DND-41 (cell line): ENCODE measurements around the gene NPBWR2.
A peak's percentile ranks its signal among the peaks of the same experiment; 100 is the strongest.

ENCODE experiments used
- ATAC-seq: fragments of 200-7000 bp; cut with Tn5 transposase; 3 replicates; pipeline ENCODE4 v1.9.1; 2021; ENCODE audit warnings: low read depth; ENCODE audit not compliant: insufficient read depth
- DNase-seq: peaks from one replicate; pipeline ENCODE4 v3.0.0-alpha.2; 2020
- H2AFZ ChIP-seq: 2 replicates; pipeline ENCODE4 v1.6.0; 2012; ENCODE audit warnings: low read depth, low read length
- H3K27ac ChIP-seq: 2 replicates; pipeline ENCODE4 v1.5.1; 2012; ENCODE audit warnings: low read length, inconsistent platforms
- H3K27me3 ChIP-seq: fragments of 200-600 bp; sonication (generic); 2 replicates; pipeline ENCODE4 v1.6.0; 2012; ENCODE audit warnings: low read length, mild to moderate bottlenecking, inconsistent platforms; ENCODE audit not compliant: insufficient read depth, poor library complexity
- H3K36me3 ChIP-seq: 2 replicates; pipeline ENCODE4 v1.5.1; 2012; ENCODE audit warnings: low read length, inconsistent platforms; ENCODE audit not compliant: insufficient read depth
- H3K4me1 ChIP-seq: 2 replicates; pipeline ENCODE4 v1.5.1; 2012; ENCODE audit warnings: mild to moderate bottlenecking, low read length; ENCODE audit not compliant: insufficient read depth
- H3K4me2 ChIP-seq: 2 replicates; pipeline ENCODE4 v1.6.0; 2012; ENCODE audit warnings: mild to moderate bottlenecking, moderate library complexity, low read length, inconsistent platforms; ENCODE audit not compliant: insufficient read depth
- H3K4me3 ChIP-seq, 2 experiments: fragments of 200-600 bp in 1 of 2; shearing (Covaris generic) in 1 of 2; 2 replicates each; pipeline ENCODE4 v1.5.1; 2012 to 2016; ENCODE audit warnings: inconsistent platforms in 2 of 2, low read length in 2 of 2, mild to moderate bottlenecking in 2 of 2, low read depth in 1 of 2, moderate library complexity in 1 of 2
- H3K79me2 ChIP-seq: 2 replicates; pipeline ENCODE4 v1.6.0; 2012; ENCODE audit warnings: low read length, inconsistent platforms; ENCODE audit not compliant: insufficient read depth
- H3K9ac ChIP-seq: 2 replicates; pipeline ENCODE4 v1.6.0; 2012; ENCODE audit warnings: low read depth, mild to moderate bottlenecking, inconsistent platforms, low read length, moderate library complexity
- H3K9me3 ChIP-seq: 2 replicates; pipeline ENCODE4 v1.5.1; 2012; ENCODE audit warnings: low read length, moderate library complexity, mild to moderate bottlenecking, inconsistent platforms; ENCODE audit not compliant: insufficient read depth, severe bottlenecking
- H4K20me1 ChIP-seq: 2 replicates; pipeline ENCODE4 v1.6.0; 2012; ENCODE audit warnings: low read length; ENCODE audit not compliant: insufficient read depth
- EZH2 ChIP-seq: IDR thresholded peaks from 3 replicates; pipeline ENCODE4 v1.6.1; 2012; ENCODE audit warnings: borderline replicate concordance, low read depth, mild to moderate bottlenecking, moderate library complexity, low read length, inconsistent platforms; ENCODE audit not compliant: severe bottlenecking
- TF ChIP-seq, protein P1 (sequence below): IDR thresholded peaks from 2 replicates; pipeline ENCODE4 v1.5.1; 2012; ENCODE audit warnings: borderline replicate concordance, low read length, moderate library complexity, mild to moderate bottlenecking; ENCODE audit not compliant: poor library complexity, severe bottlenecking; ENCODE audit errors: extremely low read depth

NPBWR2 gene

DNA sequence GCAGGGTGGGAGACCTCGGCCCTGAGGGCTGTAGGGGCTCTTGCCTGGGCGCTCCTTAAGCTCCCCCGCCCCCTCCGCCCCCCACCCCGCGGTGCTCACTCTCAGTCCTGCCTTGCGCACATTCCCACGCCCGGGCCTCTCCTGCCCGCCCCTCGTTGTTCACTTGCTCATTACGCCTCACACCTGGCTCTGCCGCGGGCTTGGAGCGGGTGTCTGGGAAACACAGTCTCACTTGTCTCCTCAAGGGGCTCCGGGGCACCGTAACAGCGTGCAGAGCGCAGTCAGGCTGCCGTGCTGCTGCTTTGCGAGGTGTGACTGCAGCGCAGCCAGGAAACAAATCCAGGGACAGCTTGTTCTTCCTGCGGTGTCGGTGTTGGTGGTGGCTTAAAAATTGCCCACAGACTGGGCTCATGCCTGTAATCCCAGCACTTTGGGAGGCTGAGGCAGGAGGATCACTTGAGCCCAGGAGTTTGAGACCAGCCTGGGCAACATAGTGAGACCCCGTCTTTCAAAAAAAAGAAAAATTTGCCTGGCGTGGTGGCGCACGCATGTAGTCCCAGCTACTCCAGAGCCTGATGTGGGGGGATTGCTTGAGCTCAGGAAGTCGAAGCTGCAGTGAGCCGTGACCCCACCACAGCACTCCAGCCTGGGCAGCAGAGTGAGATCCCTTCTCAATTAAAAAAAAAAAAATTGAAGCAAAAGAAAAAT is 4.6 kb downstream of the NPBWR2 start:
- Histone ChIP-seq H3K79me2 (no peaks in the 10 kb centered on the region), H3K4me1 (peaks cover 9% of the 10 kb centered on the region), H3K36me3 (no peaks in the 10 kb centered on the region), H3K27ac (no peak overlapping the region), H3K27me3 (peaks cover 25% of the 10 kb centered on the region), H3K4me3 (no peak overlapping the region), H4K20me1 (peaks cover 13% of the 10 kb centered on the region; the same call in 1 of the 2 replicates), H3K4me2 (no peak overlapping the region), H2AFZ (no peak overlapping the region), H3K9ac (no peak overlapping the region), H3K9me3 (no peaks in the 10 kb centered on the region)
- DNase-seq (no peak), ATAC-seq (peak; percentile 30; the same call in 2 of the 3 replicates)
- TF ChIP-seq, protein P1, sequence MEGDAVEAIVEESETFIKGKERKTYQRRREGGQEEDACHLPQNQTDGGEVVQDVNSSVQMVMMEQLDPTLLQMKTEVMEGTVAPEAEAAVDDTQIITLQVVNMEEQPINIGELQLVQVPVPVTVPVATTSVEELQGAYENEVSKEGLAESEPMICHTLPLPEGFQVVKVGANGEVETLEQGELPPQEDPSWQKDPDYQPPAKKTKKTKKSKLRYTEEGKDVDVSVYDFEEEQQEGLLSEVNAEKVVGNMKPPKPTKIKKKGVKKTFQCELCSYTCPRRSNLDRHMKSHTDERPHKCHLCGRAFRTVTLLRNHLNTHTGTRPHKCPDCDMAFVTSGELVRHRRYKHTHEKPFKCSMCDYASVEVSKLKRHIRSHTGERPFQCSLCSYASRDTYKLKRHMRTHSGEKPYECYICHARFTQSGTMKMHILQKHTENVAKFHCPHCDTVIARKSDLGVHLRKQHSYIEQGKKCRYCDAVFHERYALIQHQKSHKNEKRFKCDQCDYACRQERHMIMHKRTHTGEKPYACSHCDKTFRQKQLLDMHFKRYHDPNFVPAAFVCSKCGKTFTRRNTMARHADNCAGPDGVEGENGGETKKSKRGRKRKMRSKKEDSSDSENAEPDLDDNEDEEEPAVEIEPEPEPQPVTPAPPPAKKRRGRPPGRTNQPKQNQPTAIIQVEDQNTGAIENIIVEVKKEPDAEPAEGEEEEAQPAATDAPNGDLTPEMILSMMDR, result no peak
- no peak for TF ChIP-seq EZH2

DNA sequence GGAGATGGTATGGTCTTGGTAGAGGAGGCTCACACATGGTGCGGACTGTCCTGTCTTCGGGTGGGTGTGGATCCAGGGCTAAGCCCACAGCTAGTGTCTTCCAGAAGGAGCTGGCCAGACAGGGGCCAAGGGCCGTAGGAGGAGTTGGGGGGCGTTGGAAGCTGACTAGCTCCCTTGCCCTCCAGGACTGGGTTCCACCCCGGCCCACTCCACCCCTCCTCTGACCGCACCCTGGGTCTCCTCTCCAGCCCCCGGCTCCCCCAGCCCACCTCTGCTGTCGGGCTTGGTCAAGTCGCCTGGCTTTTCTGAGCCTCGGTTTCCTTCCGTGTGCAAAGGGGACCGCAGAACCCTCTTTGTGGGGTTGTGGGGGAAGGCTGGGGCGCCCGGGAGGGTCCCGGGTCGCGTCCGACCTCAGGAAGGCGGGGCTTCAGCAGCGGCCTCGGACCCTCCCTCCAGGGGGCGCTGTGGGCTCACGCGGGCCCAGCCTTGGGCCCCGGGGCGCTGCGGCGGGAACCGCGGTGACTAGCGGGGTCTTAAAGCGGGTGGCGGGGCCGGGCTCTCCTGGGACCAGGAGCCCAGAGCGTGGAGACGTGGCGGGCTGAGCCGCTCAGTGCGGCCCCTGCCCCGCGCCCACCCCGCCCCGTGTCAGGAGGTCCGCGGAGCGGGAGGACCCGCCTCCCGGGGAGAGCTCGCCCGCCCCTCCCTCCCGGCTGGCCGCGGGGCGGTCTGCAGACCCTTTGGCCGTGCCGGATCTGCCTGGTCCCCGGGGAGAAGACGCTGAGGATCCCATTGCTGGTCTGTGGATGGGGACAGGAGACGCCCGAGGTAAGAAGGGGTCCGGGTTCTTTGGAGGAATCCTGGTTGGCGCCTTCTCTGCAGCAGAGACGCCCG is 5.4 kb downstream of the NPBWR2 start:
- Histone ChIP-seq H3K4me2 (peak overlapping the region; percentile 42; the same call in 1 of the 2 replicates), H3K9ac (no peak overlapping the region), H3K4me3 (no peak overlapping the region), H3K79me2 (no peaks in the 10 kb centered on the region), H3K27me3 (peaks cover 25% of the 10 kb centered on the region), H3K36me3 (no peaks in the 10 kb centered on the region), H3K27ac (no peak overlapping the region), H2AFZ (no peak overlapping the region), H4K20me1 (peaks cover 13% of the 10 kb centered on the region; the same call in 1 of the 2 replicates), H3K4me1 (peaks cover 9% of the 10 kb centered on the region), H3K9me3 (no peaks in the 10 kb centered on the region)
- ATAC-seq (peak; percentile 91), DNase-seq (peak; percentile 73)
- TF ChIP-seq EZH2, result peak; percentile 45
- TF ChIP-seq, protein P1, result peak; percentile 78

DNA sequence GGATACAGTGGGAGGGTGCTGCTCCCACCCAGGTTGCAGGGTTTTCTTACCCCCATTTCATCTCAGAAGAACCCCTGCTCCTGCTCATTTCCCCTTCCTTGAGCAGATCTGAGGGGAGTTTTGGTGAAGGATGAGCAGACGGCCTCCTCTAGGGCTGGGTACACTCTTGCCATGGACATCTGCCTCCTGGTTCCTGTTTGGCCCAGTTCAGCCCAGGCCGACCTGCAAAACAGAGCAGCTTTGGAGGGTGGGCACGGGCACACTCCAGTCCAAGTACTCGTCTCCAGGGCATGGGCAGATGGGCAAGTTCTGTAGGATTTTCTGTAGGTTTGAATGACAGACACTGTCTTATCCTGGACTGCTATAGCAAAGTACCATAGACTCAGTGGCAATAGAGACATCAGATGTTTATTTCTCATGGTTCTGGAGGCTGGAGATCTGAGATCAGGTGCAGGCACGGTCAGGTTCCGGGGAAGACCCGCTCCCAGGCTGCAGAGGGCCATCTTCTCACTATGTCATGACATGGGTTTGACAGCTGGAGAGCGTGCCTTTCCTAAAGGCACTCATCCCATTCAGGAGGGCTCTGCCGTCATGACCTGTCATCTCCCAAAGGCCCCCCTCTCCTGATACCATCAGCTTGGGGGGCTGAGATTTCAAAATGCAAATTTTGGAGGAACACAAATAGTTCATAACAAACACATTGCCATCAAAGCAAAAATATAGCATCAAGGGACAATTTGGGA is 6.2 kb downstream of the NPBWR2 start:
- Histone ChIP-seq H3K79me2 (no peaks in the 10 kb centered on the region), H2AFZ (no peak overlapping the region), H3K4me2 (no peak overlapping the region), H3K36me3 (no peaks in the 10 kb centered on the region), H3K9me3 (no peaks in the 10 kb centered on the region), H3K4me1 (peaks cover 9% of the 10 kb centered on the region), H3K4me3 (no peak overlapping the region), H4K20me1 (peaks cover 13% of the 10 kb centered on the region; the same call in 1 of the 2 replicates), H3K9ac (no peak overlapping the region), H3K27me3 (peaks cover 25% of the 10 kb centered on the region), H3K27ac (no peak overlapping the region)
- DNase-seq (no peak), ATAC-seq (no peak)
- TF ChIP-seq, protein P1, result no peak
- TF ChIP-seq EZH2, result peak; percentile 1
